PC-9 (cell line): Measurements from ENCODE around the gene BLM. TPM values are rescaled to one million over a fixed set of nuclear protein-coding genes. Genes with fewer than 3 reads are reported as not detected.

Experiments
- BruUV-seq: library from RNA; stranded (reverse); fragments of 400-500 nt; replicated peaks from 2 replicates; lab custom pipeline; 2021; lab: Mats Ljungman, UMichigan
- CTCF ChIA-PET: fragments of 300-600 bp; sonication (Branson Sonifier 250); formaldehyde crosslinking; loops from one replicate; lab custom pipeline; 2022; ENCODE audit warnings: antibody characterized with exemption; lab: Charles Lee
- POLR2A ChIA-PET: fragments of 300-600 bp; sonication (Branson Sonifier 250); formaldehyde crosslinking; loops from one replicate; lab custom pipeline; 2022; ENCODE audit warnings: antibody characterized with exemption; ENCODE audit not compliant: unreplicated experiment; lab: Charles Lee
- DNase-seq, 2 experiments: peaks; one replicate each; pipeline versions ENCODE4 v3.0.0 to v3.0.0-alpha.2; 2015 to 2022; ENCODE audit warnings: mixed read lengths in 1 of 2
- H2AFZ ChIP-seq: fragments of 200-600 bp; sonication (generic); 2 replicates; pipeline ENCODE4 v1.8.1; 2017; ENCODE audit warnings: antibody characterized with exemption
- H3F3A ChIP-seq: fragments of 200-600 bp; sonication (generic); 2 replicates; pipeline ENCODE4 v1.8.1; 2017; ENCODE audit warnings: antibody characterized with exemption, mild to moderate bottlenecking, low read depth; ENCODE audit not compliant: insufficient read depth
- H3K27ac ChIP-seq: fragments of 200-600 bp; sonication (generic); 2 replicates; pipeline ENCODE4 v1.6.1; 2016; ENCODE audit warnings: mixed run types
- H3K27me3 ChIP-seq: fragments of 200-600 bp; sonication (generic); 2 replicates; pipeline ENCODE4 v1.6.1; 2016; ENCODE audit warnings: low read depth, mixed run types; ENCODE audit not compliant: insufficient read depth
- H3K36me3 ChIP-seq: fragments of 200-600 bp; sonication (generic); 2 replicates; pipeline ENCODE4 v1.6.1; 2016; ENCODE audit warnings: low read depth, mixed run types
- H3K4me1 ChIP-seq: fragments of 200-600 bp; sonication (generic); replicated peaks from 2 replicates; pipeline ENCODE4 v1.6.1; 2016; ENCODE audit warnings: mixed run types; ENCODE audit not compliant: insufficient read depth
- H3K4me2 ChIP-seq: fragments of 200-600 bp; sonication (generic); 2 replicates; pipeline ENCODE4 v1.6.1; 2017; ENCODE audit warnings: mixed run types
- H3K4me3 ChIP-seq: fragments of 200-600 bp; sonication (generic); 2 replicates; pipeline ENCODE4 v1.6.1; 2016; ENCODE audit warnings: mixed run types
- H3K79me2 ChIP-seq: fragments of 200-600 bp; sonication (generic); 2 replicates; pipeline ENCODE4 v1.6.1; 2017; ENCODE audit warnings: low read depth, mixed run types
- H3K9me2 ChIP-seq: fragments of 200-600 bp; sonication (generic); 2 replicates; pipeline ENCODE4 v1.8.1; 2017; ENCODE audit warnings: mild to moderate bottlenecking; ENCODE audit not compliant: insufficient read depth
- H3K9me3 ChIP-seq: fragments of 200-600 bp; sonication (generic); 2 replicates; pipeline ENCODE4 v1.8.1; 2016; ENCODE audit warnings: low read depth; ENCODE audit not compliant: insufficient read depth
- H4K20me1 ChIP-seq: fragments of 200-600 bp; sonication (generic); 2 replicates; pipeline ENCODE4 v1.8.1; 2017; ENCODE audit not compliant: insufficient read depth
- EZH2 ChIP-seq: fragments of 200-600 bp; sonication (generic); IDR thresholded peaks from 2 replicates; pipeline ENCODE4 v1.8.0; 2017; ENCODE audit warnings: antibody characterized with exemption, low read depth
- intact Hi-C: fragments of 100-400 bp; cut with micrococcal nuclease; formaldehyde crosslinking; loops from one replicate; pipeline ENCODE4 v1.10.0; 2022; ENCODE audit not compliant: unreplicated experiment
- total RNA-seq: library from RNA; stranded (reverse); gene quantifications from 2 replicates; pipeline ENCODE4 v1.2.3, GENCODE V29; 2021
- TF ChIP-seq, protein P1 (sequence below): fragments of 200-600 bp; sonication (generic); conservative IDR thresholded peaks from 2 replicates; pipeline ENCODE4 v1.6.1; 2017; ENCODE audit warnings: mixed run types, antibody characterized with exemption, mild to moderate bottlenecking, moderate library complexity

Gene BLM
- total RNA-seq, 1 experiment from 2014 or later: 19.1 TPM

DNA sequence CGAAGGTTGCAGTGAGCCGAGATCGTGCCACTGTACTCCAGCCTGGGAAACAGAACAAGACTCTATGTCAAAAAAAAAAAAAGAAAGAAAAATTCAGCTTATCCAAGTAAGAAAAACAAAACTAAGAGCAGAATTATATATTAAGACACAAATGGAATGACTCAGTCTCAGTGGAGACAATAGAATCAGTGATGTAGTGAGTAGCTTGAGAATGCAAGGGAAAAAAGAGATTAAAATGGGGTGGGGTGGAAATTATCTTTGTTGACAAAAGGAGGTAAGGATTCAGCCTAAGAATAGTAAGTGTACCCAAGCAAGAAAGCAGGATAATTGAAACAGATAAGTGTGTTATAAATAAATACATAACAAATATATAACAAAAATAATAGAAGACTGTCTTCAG is 70.7 kb downstream of the BLM start:
- no peaks in the 10 kb centered on the region for H3K79me2 ChIP-seq
- H3K36me3 ChIP-seq: no peaks in the 10 kb centered on the region
- H3K27ac ChIP-seq: no peak overlapping the region
- H3K27me3 ChIP-seq: no peaks in the 10 kb centered on the region
- ChIA-PET POLR2A (interaction anchor here (0.6 kb wide), 1 partner anchor 105 kb away, joined by 7 read pairs; no protein-coding TSS in a partner anchor), CTCF (no interaction called here)
- intact Hi-C loops: no loop called here
- no peaks in the 10 kb centered on the region for H3K9me3 ChIP-seq
- H4K20me1 ChIP-seq: no peaks in the 10 kb centered on the region
- no peak overlapping the region for H3K4me3 ChIP-seq
- H2AFZ ChIP-seq: no peak overlapping the region
- H3K9me2 ChIP-seq: no peaks in the 10 kb centered on the region
- H3F3A ChIP-seq: peaks cover 6% of the 10 kb centered on the region; the same call in 1 of the 2 replicates
- no peak for DNase-seq
- BruUV-seq: no TSS peak
- TF ChIP-seq, protein P1, sequence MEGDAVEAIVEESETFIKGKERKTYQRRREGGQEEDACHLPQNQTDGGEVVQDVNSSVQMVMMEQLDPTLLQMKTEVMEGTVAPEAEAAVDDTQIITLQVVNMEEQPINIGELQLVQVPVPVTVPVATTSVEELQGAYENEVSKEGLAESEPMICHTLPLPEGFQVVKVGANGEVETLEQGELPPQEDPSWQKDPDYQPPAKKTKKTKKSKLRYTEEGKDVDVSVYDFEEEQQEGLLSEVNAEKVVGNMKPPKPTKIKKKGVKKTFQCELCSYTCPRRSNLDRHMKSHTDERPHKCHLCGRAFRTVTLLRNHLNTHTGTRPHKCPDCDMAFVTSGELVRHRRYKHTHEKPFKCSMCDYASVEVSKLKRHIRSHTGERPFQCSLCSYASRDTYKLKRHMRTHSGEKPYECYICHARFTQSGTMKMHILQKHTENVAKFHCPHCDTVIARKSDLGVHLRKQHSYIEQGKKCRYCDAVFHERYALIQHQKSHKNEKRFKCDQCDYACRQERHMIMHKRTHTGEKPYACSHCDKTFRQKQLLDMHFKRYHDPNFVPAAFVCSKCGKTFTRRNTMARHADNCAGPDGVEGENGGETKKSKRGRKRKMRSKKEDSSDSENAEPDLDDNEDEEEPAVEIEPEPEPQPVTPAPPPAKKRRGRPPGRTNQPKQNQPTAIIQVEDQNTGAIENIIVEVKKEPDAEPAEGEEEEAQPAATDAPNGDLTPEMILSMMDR: no peak
- TF ChIP-seq EZH2: no peak
- H3K4me1 ChIP-seq: no peaks in the 10 kb centered on the region
- H3K4me2 ChIP-seq: no peak overlapping the region

DNA sequence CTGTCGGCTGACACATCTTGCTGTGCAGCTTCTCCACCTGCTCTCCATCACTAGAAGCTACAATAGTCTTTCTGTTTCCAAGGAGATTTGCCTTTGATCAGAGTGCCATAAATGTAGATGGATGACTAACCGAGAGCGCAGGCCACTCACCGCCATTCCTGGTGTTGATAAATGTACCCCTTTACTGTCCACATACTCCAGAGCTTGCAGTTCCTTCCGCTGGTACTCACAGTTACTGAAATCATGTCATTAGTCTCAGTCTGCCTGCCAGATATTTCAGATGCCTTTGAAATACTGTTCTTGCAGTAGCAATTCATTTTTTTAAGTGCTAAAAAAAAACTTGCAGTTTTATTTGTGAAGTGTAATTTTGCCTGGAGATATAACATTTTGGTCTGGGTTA is 72.3 kb downstream of the BLM start:
- no TSS peak for BruUV-seq

GRCh38 chr15:90790057-90790456 is 72.9 kb downstream of the BLM start:
- Histone ChIP-seq H3K4me2 (no peak overlapping the region), H3K9me3 (no peaks in the 10 kb centered on the region), H3K27ac (no peak overlapping the region), H3K4me3 (no peak overlapping the region), H2AFZ (no peak overlapping the region), H3F3A (peaks cover 6% of the 10 kb centered on the region; the same call in 1 of the 2 replicates), H3K27me3 (no peaks in the 10 kb centered on the region), H3K36me3 (0 out of 2 replicates have a peak, but pooled peaks cover 3% of the 10 kb centered on the region), H4K20me1 (no peaks in the 10 kb centered on the region), H3K79me2 (no peaks in the 10 kb centered on the region), H3K4me1 (no peaks in the 10 kb centered on the region), H3K9me2 (no peaks in the 10 kb centered on the region)
- no peak for DNase-seq
- CTCF ChIA-PET: no interaction called here
- intact Hi-C loops: no loop called here
- POLR2A ChIA-PET: no interaction called here
- TF ChIP-seq, protein P1: no peak
- TF ChIP-seq EZH2: no peak
- no TSS peak for BruUV-seq

More for the DNA sequence above, 72.3 kb downstream of the BLM start:
- TF ChIP-seq, protein P1: no peak
- no peak for TF ChIP-seq EZH2
- no peak overlapping the region for H3K27ac ChIP-seq
- H3K4me1 ChIP-seq: no peaks in the 10 kb centered on the region
- POLR2A ChIA-PET: no interaction called here
- H3K79me2 ChIP-seq: no peaks in the 10 kb centered on the region
- no peaks in the 10 kb centered on the region for H3K27me3 ChIP-seq
- CTCF ChIA-PET: no interaction called here
- H2AFZ ChIP-seq: no peak overlapping the region
- H3K4me3 ChIP-seq: no peak overlapping the region
- DNase-seq: no peak
- no peaks in the 10 kb centered on the region for H4K20me1 ChIP-seq
- no peaks in the 10 kb centered on the region for H3K9me3 ChIP-seq
- no peaks in the 10 kb centered on the region for H3K36me3 ChIP-seq
- no peaks in the 10 kb centered on the region for H3K9me2 ChIP-seq
- no peak overlapping the region for H3K4me2 ChIP-seq
- intact Hi-C loops: no loop called here
- peaks cover 6% of the 10 kb centered on the region; the same call in 1 of the 2 replicates for H3F3A ChIP-seq
